ENCODE results near the gene MORN5.

Gene MORN5

DNA sequence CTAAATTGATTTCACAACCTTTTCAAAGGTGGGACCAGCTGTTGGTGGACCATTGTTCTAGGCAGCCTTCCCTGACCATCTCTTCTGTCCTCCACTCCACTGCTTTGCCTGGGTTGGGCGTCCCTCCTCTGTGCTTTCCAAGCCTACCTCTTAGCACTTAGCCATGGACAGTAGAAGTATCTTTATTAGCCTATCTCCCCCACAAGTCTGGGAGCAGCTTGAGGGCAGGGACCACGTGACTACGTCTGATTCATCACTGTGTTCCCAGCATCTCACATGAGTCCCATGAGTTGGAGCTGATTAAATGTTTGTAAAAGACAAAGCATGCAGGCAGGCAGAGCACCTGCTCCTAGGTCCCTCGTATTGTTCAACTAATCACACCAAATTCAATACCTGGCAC, 20.9 kb downstream of the MORN5 start:
- H3K36me3 Mint-ChIP-seq, result no peaks in the 10 kb centered on the region
- DNase-seq (no peak), ATAC-seq (replicated peaks) (no peak)
- H3K27me3 Mint-ChIP-seq, result peaks cover 22 to 27% of the 10 kb centered on the region in 2 donors
- H3K27ac Mint-ChIP-seq, result no peak overlapping the region
- H3K9me3 Mint-ChIP-seq, result no peaks in the 10 kb centered on the region
- H3K4me3 Mint-ChIP-seq, result no peak overlapping the region
- no peaks in the 10 kb centered on the region for H3K4me1 Mint-ChIP-seq

GRCh38 chr9:122183501-122183900, 23.8 kb downstream of the MORN5 start:
- ATAC-seq (replicated peaks), result no peak

DNA sequence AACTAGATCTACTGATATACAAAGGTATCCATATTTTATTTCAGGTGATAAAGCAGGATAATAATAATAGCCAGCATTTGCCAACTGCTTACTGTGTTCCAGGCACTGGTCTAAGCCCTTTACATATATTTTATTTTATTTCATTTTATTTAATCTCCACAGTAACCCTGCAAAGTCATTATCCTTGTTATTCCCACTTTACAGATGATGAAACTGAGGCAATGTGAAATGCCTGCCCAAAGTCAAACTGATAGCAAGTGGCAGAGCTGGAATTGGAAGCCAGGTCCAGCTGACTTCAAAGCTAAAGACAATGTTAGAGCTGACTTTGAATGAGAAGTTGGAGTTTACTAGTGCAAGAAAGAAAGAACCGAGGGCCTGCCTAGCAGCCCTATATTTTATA, 24.8 kb downstream of the MORN5 start:
- Mint-ChIP-seq H3K4me3 (no peak overlapping the region), H3K4me1 (no peaks in the 10 kb centered on the region), H3K27ac (no peak overlapping the region), H3K36me3 (no peaks in the 10 kb centered on the region), H3K27me3 (peaks cover 10 to 16% of the 10 kb centered on the region in 2 donors), H3K9me3 (no peaks in the 10 kb centered on the region)
- ATAC-seq (replicated peaks) (no peak), DNase-seq (no peak)

More at GRCh38 chr9:122183501-122183900, 23.8 kb downstream of the MORN5 start:
- no peak for DNase-seq
- H3K27me3 Mint-ChIP-seq, result peaks cover 14 to 16% of the 10 kb centered on the region in 2 donors
- H3K36me3 Mint-ChIP-seq, result no peaks in the 10 kb centered on the region
- H3K27ac Mint-ChIP-seq, result no peak overlapping the region
- no peaks in the 10 kb centered on the region for H3K9me3 Mint-ChIP-seq
- H3K4me1 Mint-ChIP-seq, result no peaks in the 10 kb centered on the region
- no peak overlapping the region for H3K4me3 Mint-ChIP-seq

GRCh38 chr9:122186301-122186700, 26.6 kb downstream of the MORN5 start:
- no peak for DNase-seq
- Mint-ChIP-seq H3K4me1 (no peaks in the 10 kb centered on the region), H3K4me3 (no peak overlapping the region), H3K27ac (no peak overlapping the region), H3K27me3 (peaks cover 10 to 12% of the 10 kb centered on the region in 2 donors), H3K9me3 (no peaks in the 10 kb centered on the region), H3K36me3 (no peaks in the 10 kb centered on the region)
- no peak for ATAC-seq (replicated peaks)

DNA sequence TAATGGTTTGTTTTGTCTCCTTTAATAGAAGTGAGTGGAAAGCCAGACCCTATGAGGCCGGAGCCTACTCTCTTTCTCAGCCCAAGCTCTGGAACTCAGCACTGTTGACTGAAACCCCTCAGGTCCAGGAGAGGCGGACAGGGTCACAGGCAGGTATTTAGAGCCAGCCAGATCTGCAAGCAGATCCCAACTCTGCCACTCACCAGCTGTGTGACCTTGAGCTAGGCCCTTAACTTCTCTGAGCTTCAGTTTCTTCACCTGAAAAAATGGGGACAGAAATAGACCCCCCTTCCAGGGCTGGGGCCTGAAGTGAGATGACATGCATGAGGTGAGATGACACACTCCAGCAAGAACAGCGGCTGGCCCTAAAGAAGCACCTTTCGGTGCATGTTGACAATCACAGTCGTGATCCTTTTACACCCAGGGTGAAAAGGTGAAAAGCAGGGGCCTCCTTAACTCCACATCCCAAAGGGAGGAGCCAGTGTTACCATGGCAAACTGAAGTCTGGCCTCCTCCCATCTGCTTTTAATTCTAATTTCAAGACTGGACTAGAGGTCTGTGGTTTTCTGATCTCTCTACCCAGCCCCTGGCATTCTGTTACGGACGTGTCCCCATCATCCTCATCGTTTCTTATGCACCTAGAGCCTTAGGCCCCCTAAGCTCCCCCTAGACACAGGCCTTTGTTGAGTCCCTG, 27.2 kb downstream of the MORN5 start:
- Mint-ChIP-seq H3K4me3 (no peak overlapping the region), H3K27me3 (peaks cover 10 to 12% of the 10 kb centered on the region in 2 donors), H3K27ac (no peak overlapping the region), H3K36me3 (no peaks in the 10 kb centered on the region), H3K9me3 (no peaks in the 10 kb centered on the region), H3K4me1 (no peaks in the 10 kb centered on the region)
- ATAC-seq (replicated peaks) (no peak), DNase-seq (no peak)

DNA sequence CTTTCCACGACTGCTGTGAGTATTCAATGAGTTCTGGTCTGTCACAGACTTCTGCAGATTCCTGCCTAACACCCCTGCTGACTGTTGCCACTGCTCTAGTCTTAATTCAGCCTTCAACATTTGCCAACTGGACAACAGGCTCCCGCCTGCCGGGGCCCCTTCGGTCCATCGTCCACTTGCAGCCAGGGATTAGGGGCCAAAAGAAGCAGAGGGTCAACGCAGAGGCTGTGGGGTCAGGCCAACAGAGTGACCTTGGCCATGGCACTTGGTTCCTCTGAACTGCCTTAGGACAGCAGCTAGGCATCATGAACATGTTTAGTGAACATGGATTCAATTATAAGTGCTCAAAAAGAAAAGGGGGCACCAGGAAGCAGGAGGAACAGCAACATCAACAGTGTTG, 28.7 kb downstream of the MORN5 start:
- ATAC-seq (replicated peaks), result no peak
- Mint-ChIP-seq H3K27me3 (peaks cover 3 to 5% of the 10 kb centered on the region in 2 donors), H3K36me3 (no peaks in the 10 kb centered on the region), H3K4me1 (no peaks in the 10 kb centered on the region), H3K4me3 (no peak overlapping the region), H3K27ac (no peak overlapping the region), H3K9me3 (no peaks in the 10 kb centered on the region)
- no peak for DNase-seq

DNA sequence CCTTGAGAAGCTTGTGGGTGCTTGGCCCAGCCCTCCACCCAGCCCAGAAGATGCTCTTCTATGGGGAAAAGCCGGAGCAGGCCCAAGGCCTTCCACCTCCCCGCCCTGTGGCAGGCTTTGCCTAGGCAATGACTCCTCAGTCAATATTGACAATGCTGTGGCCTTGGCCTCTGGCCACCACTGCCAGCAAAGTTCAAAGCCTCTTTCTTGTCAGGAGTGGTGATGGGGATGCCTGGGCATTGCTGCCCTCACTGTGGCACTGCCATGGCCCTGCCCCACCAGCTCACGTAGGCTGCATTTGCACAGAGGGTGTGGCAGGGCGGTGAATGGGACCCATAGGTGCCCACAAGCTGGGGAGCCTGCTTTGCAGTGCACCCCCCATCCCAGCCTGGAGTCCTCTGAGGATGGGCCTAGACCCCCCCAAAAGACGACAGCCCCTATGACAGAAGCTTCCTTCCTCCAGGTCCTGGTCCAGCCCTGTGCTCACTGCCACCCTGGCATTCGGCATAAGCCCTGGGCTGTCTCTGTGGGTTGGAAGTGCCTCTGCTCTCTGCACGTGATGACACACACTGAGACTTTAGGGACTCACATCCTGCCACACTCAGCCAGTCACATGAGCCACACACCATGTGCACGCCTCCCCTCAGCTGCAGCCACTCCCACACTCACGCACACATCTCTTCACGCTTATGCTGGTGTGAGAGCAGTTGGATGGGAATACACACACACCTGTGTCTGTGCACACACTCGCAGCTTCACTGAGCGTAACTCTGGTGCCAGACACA, 31.1 kb downstream of the MORN5 start:
- H3K4me3 Mint-ChIP-seq, result no peak overlapping the region
- no peak overlapping the region for H3K27ac Mint-ChIP-seq
- H3K36me3 Mint-ChIP-seq, result no peaks in the 10 kb centered on the region
- DNase-seq, result no peak
- peak in 1 of 2 donors; percentile 34 for ATAC-seq (replicated peaks)
- H3K4me1 Mint-ChIP-seq, result peaks cover 0 to 2% of the 10 kb centered on the region in 2 donors
- no peaks in the 10 kb centered on the region for H3K27me3 Mint-ChIP-seq
- H3K9me3 Mint-ChIP-seq, result no peaks in the 10 kb centered on the region

DNA sequence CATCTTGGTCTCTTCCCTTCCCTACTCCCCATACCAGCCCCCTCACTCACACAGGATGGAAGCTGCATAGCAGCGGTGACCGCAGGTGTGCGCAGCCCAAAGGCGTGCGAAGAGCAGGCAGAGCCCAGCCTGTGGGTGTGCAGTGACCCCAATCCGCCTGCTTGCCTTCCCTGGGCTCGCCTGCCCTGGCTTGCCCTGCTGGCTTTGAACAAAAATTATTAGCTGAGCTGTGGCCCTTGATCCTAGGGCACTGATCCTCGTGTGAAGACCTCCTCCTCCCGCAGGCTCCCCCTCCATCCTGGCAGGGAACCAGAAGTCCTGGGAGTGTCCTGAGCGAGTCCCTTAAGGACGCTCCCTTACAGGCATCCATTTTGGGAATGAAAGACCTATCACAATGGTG, 31.9 kb downstream of the MORN5 start:
- Mint-ChIP-seq H3K27me3 (peaks cover under 1% of the 10 kb centered on the region in 2 donors), H3K4me3 (no peak overlapping the region), H3K9me3 (no peaks in the 10 kb centered on the region), H3K36me3 (no peaks in the 10 kb centered on the region), H3K4me1 (peaks cover 0 to 2% of the 10 kb centered on the region in 2 donors), H3K27ac (no peak overlapping the region)
- DNase-seq (no peak), ATAC-seq (replicated peaks) (no peak)

DNA sequence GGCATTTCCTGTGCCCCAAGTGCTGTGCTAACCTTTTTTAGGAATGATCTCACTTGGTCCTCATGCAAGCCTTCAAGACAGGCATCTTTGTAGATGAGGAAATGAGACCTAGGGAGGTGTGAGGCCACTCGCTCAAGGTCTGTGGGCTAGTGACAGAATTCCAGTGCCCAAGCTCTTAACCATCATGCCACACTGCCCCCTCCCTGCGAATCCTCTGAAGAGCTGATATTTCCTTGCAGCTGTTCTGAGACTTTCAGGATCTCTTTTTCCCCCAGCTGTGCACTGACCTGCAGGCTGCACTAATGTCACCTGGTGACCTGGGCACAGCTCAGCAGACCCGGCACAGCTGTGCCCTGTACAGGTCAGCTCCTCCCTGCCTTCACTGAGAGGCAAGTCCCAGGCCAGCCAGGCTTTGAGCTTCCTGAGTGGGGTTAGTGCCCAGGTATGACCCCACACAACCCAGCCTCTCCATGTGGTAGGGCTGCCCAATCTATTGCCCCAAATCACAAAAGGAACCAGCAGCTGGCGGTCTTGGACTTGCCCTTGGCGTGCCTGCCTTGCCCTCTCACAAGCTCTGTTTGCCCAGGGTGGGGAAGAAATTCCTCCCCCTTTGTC, 32.7 kb downstream of the MORN5 start:
- no peak for DNase-seq
- Mint-ChIP-seq H3K4me3 (no peak overlapping the region), H3K4me1 (peaks cover 0 to 2% of the 10 kb centered on the region in 2 donors), H3K9me3 (no peaks in the 10 kb centered on the region), H3K27ac (no peak overlapping the region), H3K27me3 (peaks cover 7 to 8% of the 10 kb centered on the region in 2 donors), H3K36me3 (no peaks in the 10 kb centered on the region)
- no peak for ATAC-seq (replicated peaks)

- no peaks in the 10 kb centered on the region for H3K36me3 Mint-ChIP-seq
- peaks cover 0 to 2% of the 10 kb centered on the region in 2 donors for H3K4me1 Mint-ChIP-seq
- DNase-seq (no peak), ATAC-seq (replicated peaks) (no peak)
- no peak overlapping the region for H3K27ac Mint-ChIP-seq
- H3K27me3 Mint-ChIP-seq, result peaks cover 7 to 11% of the 10 kb centered on the region in 2 donors
- no peak overlapping the region for H3K4me3 Mint-ChIP-seq
- H3K9me3 Mint-ChIP-seq, result no peaks in the 10 kb centered on the region
Observed at GRCh38 chr9:122192914-122193525, 33.3 kb downstream of the MORN5 start.

GRCh38 chr9:122193651-122194050, 33.9 kb downstream of the MORN5 start:
- Mint-ChIP-seq H3K4me1 (peaks cover 0 to 2% of the 10 kb centered on the region in 2 donors), H3K27ac (no peak overlapping the region), H3K9me3 (no peaks in the 10 kb centered on the region), H3K4me3 (no peak overlapping the region), H3K27me3 (peaks cover 13 to 17% of the 10 kb centered on the region in 2 donors), H3K36me3 (no peaks in the 10 kb centered on the region)
- no peak for ATAC-seq (replicated peaks)
- no peak for DNase-seq

- no peak for DNase-seq
- ATAC-seq (replicated peaks), result no peak
- H3K27me3 Mint-ChIP-seq, result peaks cover 15 to 18% of the 10 kb centered on the region in 2 donors
Observed at GRCh38 chr9:122195875-122196274, 36.2 kb downstream of the MORN5 start.

DNA sequence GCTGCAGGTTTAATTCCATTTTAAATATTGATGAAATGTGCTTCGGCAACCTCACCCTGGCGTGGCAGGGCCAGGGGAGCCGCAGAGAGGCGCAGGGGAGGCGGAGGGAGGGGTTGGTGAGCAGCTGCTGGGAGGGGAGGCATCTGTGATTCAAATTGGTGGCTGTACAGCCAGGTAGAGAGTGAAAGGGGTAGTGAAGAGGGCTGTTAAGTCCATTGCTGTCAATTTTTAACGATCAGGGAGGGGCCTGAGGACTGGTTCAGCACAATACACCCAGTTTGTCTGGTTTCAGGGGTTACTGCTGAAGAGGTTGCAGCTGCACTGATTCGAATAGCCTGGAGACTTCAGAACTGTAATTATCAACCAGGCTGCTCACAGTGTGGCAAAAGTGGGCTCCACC, 37.7 kb downstream of the MORN5 start:
- H3K27ac Mint-ChIP-seq, result no peak overlapping the region
- DNase-seq, result no peak
- H3K4me3 Mint-ChIP-seq, result no peak overlapping the region

More at GRCh38 chr9:122195875-122196274, 36.2 kb downstream of the MORN5 start:
- Mint-ChIP-seq H3K4me1 (peaks cover 0 to 2% of the 10 kb centered on the region in 2 donors), H3K27ac (no peak overlapping the region), H3K9me3 (no peaks in the 10 kb centered on the region), H3K4me3 (no peak overlapping the region), H3K36me3 (no peaks in the 10 kb centered on the region)

DNA sequence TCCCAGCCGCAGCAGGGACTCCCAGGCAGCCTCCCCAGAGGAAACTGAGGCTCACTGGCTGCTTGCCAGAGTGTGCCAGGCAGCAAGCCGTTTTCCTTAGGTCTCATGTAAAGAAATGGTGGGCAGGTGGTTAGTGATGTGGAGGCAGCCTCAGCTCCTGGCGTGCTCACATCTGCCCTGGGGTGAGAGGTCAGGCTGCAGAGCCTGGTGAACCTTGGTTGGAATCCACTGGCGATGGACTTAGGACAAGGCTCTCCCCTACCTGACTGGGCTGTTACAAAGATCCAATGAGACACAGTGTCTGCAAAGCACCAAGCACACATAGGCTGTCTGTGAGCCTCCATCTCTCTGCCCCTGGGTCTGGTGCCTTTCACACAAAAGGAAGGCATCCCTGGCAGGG, 38.2 kb downstream of the MORN5 start:
- H3K4me1 Mint-ChIP-seq, result peaks cover 0 to 2% of the 10 kb centered on the region in 2 donors
- no peaks in the 10 kb centered on the region for H3K9me3 Mint-ChIP-seq
- ATAC-seq (replicated peaks) (no peak), DNase-seq (no peak)
- H3K27ac Mint-ChIP-seq, result no peak overlapping the region
- H3K36me3 Mint-ChIP-seq, result no peaks in the 10 kb centered on the region
- H3K27me3 Mint-ChIP-seq, result peaks cover 15 to 18% of the 10 kb centered on the region in 2 donors
- H3K4me3 Mint-ChIP-seq, result no peak overlapping the region

More for the DNA sequence above, 37.7 kb downstream of the MORN5 start:
- no peaks in the 10 kb centered on the region for H3K9me3 Mint-ChIP-seq
- H3K36me3 Mint-ChIP-seq, result no peaks in the 10 kb centered on the region
- no peak for ATAC-seq (replicated peaks)
- H3K4me1 Mint-ChIP-seq, result peaks cover 0 to 2% of the 10 kb centered on the region in 2 donors
- peaks cover 15 to 18% of the 10 kb centered on the region in 2 donors for H3K27me3 Mint-ChIP-seq

Data from stimulated activated naive B cell treated with anti-CD40 and anti-IgM and Interleukin-4, amounts not matched to agents 10 μg/mL and 1 μg/mL and 100 μg/mL, for 72 hours (primary cell).